OCI-LY1 (cell line): Measurements from ENCODE around the gene KCNA10.
A peak's percentile ranks its signal among the peaks of the same experiment; 100 is the strongest.

Source experiments
- CTCF ChIP-seq: fragments of 200-600 bp; sonication (generic), shearing (Covaris generic); IDR thresholded peaks from 2 replicates; pipeline ENCODE4 v1.5.1; 2017; ENCODE audit warnings: mild to moderate bottlenecking, antibody characterized with exemption, low read length, moderate library complexity, mixed read lengths
- EZH2 ChIP-seq: fragments of 200-600 bp; sonication (generic), shearing (Covaris generic); IDR thresholded peaks from 2 replicates; pipeline ENCODE4 v1.8.0; 2017; ENCODE audit warnings: borderline replicate concordance, mixed run types, mild to moderate bottlenecking, antibody characterized with exemption, low read length, moderate library complexity, mixed read lengths

- peak; percentile 42; the same call in 1 of the 2 replicates for TF ChIP-seq CTCF
- no peak for TF ChIP-seq EZH2
Observed at GRCh38 chr1:110548381-110548780, 29.4 kb upstream of the KCNA10 start.
